ENCODE measurements around the gene GJB4.
"Not testable (repeated sequence)": the region's sequence is repeated elsewhere in the genome, so short reads cannot be mapped to it uniquely, and the experiment has no call there.

Gene GJB4

DNA sequence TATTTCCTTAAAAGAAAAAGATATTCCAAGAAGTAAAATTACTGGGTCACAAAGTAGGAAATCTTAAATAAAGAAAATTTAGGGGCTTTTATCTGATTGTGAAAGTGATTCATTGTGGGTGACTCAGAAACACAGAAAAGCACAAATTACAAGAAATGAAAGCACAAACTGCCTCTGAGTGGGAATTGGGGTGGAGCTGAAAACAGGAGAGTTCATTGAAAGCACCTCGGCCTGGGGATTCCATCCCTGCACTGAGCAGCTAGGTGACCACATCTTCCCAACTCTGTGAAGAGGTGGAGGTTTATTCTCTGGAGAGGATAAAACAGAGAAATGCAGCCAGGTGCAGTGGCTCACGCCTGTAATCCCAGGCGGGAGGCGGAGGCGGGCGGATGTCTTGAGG is 40.7 kb downstream of the GJB4 start:
- DNase-seq (ENCODE audit: low read depth in 3 of 3) = no peak

DNA sequence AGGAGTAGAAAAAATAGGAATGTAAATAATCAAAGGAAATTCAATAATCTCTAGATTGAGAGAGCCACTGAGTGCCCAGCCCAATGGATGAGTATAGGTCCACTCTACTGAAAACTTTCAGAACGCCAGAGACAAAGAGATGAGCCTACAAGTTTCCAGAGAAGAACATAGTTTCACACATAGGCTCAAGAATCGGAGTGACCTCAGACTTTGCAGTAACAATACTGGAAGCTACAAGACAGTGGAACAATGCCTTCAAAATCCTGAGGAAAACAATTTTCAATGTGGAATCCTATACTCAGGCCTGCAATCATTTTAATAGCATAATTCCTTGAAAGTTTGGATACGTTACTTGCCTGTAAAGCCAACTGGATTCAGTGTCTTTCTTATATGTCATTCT is 44.2 kb downstream of the GJB4 start:
- no peak for DNase-seq (ENCODE audit: low read depth in 3 of 3)

DNA sequence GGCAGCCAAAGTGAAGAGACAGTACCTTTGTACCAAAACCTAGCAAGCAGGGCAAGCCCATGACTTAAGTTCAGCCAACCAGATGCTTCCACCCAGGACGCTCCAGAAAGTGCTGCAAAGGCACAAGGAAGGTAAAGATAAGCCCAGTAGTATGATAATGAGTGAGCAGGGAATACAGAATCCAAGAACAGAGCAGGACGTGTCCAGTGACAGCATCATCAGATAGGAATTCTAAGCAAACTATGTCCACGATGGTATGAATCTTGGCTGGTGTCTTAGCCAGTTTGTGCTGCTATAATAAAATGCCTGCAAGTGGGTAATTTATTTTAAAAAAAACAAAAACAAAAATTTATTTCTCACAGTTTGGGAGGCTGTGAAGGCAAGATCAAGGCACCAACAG is 46.9 kb downstream of the GJB4 start:
- no peak for DNase-seq (ENCODE audit: low read depth in 3 of 3)

DNA sequence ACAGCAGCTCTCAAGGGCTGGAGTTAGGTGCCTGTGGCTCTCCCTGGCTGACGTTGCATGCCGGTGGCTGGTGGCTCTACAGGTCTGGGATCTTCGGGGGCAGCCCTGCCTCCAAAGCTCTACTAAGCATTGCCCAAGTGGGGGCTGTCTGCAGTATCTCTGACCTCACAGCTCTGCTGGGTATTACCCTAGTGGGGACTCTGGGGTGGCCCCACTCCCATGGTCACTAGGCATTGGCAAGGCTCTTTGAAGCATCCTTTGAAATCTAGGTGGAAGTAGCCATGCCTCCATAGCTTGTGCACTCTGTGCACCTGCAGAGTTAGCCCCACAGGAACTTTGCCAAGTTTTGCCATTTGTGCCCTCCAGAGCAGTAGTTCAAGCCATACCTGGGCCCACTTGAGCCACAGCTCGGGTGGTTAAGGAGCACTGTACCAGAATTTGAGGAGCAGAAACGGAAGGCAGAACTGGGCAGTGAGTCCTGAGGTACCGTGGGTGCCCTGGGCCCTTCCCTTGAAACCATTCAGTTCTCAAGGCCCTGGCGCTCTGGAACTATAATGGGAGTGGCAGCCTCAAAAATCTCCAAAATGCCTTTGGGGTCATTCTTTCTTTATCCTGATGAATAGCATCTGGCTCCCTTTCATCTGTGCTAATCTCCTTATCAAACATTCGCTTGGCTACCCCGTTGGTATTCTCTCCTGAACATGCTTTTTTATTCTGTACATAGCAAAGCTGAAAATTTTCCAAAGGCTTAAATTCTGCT is 48.7 kb downstream of the GJB4 start:
- DNase-seq (ENCODE audit: low read depth in 3 of 3) = no peak

DNA sequence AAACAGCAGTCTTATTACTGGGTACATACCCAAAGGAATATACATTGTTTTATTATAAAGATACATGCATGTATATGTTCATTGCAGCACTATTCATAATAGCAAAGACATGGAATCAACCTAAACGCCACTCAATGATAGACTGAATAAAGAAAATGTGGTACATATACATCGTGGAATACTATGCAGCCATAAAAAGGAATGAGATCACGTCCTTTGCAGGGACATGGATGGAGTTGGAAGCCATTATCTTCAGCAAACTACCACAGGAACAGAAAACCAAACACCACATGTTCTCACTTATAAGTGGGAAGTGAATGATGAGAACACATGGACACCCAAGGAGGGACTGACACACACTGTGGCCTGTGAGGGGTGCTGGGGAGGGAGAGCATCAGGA is 51.2 kb downstream of the GJB4 start:
- DNase-seq (ENCODE audit: low read depth in 3 of 3) = not testable (repeated sequence)

Data from stimulated activated CD4-positive, alpha-beta T cell treated with anti-CD3 and anti-CD28 coated beads, TNF-alpha, amount 100 ng/mL, for 48 hours (primary cell).